Neural progenitor cell (in vitro differentiated cells): ENCODE results near the gene SIAH2. TPM values are rescaled to one million over a fixed set of nuclear protein-coding genes. Genes with fewer than 3 reads are reported as not detected.

ENCODE experiments used
- DNase-seq: peaks from one replicate; pipeline ENCODE4 v3.0.0-alpha.2; 2016; ENCODE audit warnings: low spot score
- H2AFZ ChIP-seq: fragments of 200-600 bp; sonication (generic); replicated peaks from 2 replicates; pipeline ENCODE4 v1.6.1; 2016; ENCODE audit warnings: antibody characterized with exemption
- H3F3A ChIP-seq: fragments of 200-600 bp; sonication (generic); 2 replicates; pipeline ENCODE4 v1.6.1; 2016; ENCODE audit warnings: antibody characterized with exemption, low read depth
- H3K27ac ChIP-seq: fragments of 200-600 bp; sonication (generic); 2 replicates; pipeline ENCODE4 v1.5.1; 2016; ENCODE audit warnings: mild to moderate bottlenecking
- H3K27me3 ChIP-seq: fragments of 200-600 bp; sonication (generic); 2 replicates; pipeline ENCODE4 v1.6.1; 2016; ENCODE audit warnings: mild to moderate bottlenecking, moderate library complexity
- H3K36me3 ChIP-seq: fragments of 200-600 bp; sonication (generic); 2 replicates; pipeline ENCODE4 v1.5.1; 2016
- H3K4me1 ChIP-seq: fragments of 200-600 bp; sonication (generic); 2 replicates; pipeline ENCODE4 v1.6.1; 2016; ENCODE audit warnings: mixed run types
- H3K4me2 ChIP-seq: fragments of 200-600 bp; sonication (generic); 2 replicates; pipeline ENCODE4 v1.6.1; 2016
- H3K4me3 ChIP-seq: fragments of 200-600 bp; sonication (generic); 2 replicates; pipeline ENCODE4 v1.5.1; 2016
- H3K79me2 ChIP-seq: fragments of 200-600 bp; sonication (generic); 2 replicates; pipeline ENCODE4 v1.6.1; 2016; ENCODE audit warnings: low read depth
- H3K9ac ChIP-seq: fragments of 200-600 bp; sonication (generic); 2 replicates; pipeline ENCODE4 v1.6.1; 2016
- H3K9me3 ChIP-seq: fragments of 200-600 bp; sonication (generic); 2 replicates; pipeline ENCODE4 v1.5.1; 2016; ENCODE audit warnings: low read depth
- H4K20me1 ChIP-seq: fragments of 200-600 bp; sonication (generic); 2 replicates; pipeline ENCODE4 v1.6.1; 2016; ENCODE audit warnings: low read depth
- H3K27ac Mint-ChIP-seq: 3 replicates; pipeline ENCODE4 v1.8.0; 2021; ENCODE audit warnings: mixed read lengths
- H3K27me3 Mint-ChIP-seq: 2 replicates; pipeline ENCODE4 v1.8.0; 2022; ENCODE audit warnings: low read depth, mild to moderate bottlenecking, inconsistent platforms, moderate library complexity, mixed read lengths; ENCODE audit not compliant: insufficient read depth
- H3K36me3 Mint-ChIP-seq: 3 replicates; pipeline ENCODE4 v1.8.0; 2021; ENCODE audit warnings: mixed read lengths
- H3K4me1 Mint-ChIP-seq: 3 replicates; pipeline ENCODE4 v1.8.0; 2021; ENCODE audit warnings: mixed read lengths
- H3K4me3 Mint-ChIP-seq: 3 replicates; pipeline ENCODE4 v1.8.0; 2021; ENCODE audit warnings: mild to moderate bottlenecking, moderate library complexity, mixed read lengths
- H3K9me3 Mint-ChIP-seq: 3 replicates; pipeline ENCODE4 v1.8.0; 2020; ENCODE audit warnings: mixed read lengths
- CTCF ChIP-seq: fragments of 200-600 bp; sonication (generic); IDR thresholded peaks from 2 replicates; pipeline ENCODE4 v1.5.1; 2017; ENCODE audit warnings: antibody characterized with exemption, mild to moderate bottlenecking
- EZH2 ChIP-seq: fragments of 200-600 bp; sonication (generic); IDR thresholded peaks from 2 replicates; pipeline ENCODE4 v1.6.1; 2017; ENCODE audit warnings: antibody characterized with exemption, mild to moderate bottlenecking, moderate library complexity
- EZH2phosphoT487 ChIP-seq: fragments of 200-600 bp; sonication (generic); IDR thresholded peaks from 2 replicates; pipeline ENCODE4 v1.6.1; 2017; ENCODE audit warnings: antibody characterized with exemption
- total RNA-seq: library from RNA; depleted of rRNA; stranded (reverse); fragments of >200 nt; gene quantifications from 2 replicates; pipeline ENCODE4 v1.2.3, GENCODE V29; 2015; ENCODE audit warnings: low replicate concordance

Gene SIAH2
- total RNA-seq, 1 donor from 2014 or later = 14.6 TPM

- Histone ChIP-seq H3K27me3 (no peaks in the 10 kb centered on the region), H3K36me3 (no peaks in the 10 kb centered on the region), H3K4me2 (no peak overlapping the region), H3K79me2 (no peaks in the 10 kb centered on the region), H3K4me1 (peaks cover 11% of the 10 kb centered on the region), H3K9ac (no peak overlapping the region), H3K27ac (no peak overlapping the region), H2AFZ (no peak overlapping the region), H4K20me1 (peaks cover 3% of the 10 kb centered on the region), H3K4me3 (no peak overlapping the region), H3F3A (no peaks in the 10 kb centered on the region), H3K9me3 (no peaks in the 10 kb centered on the region)
- Mint-ChIP-seq H3K36me3 (no peaks in the 10 kb centered on the region), H3K4me1 (peaks cover 24% of the 10 kb centered on the region), H3K27me3 (no peaks in the 10 kb centered on the region), H3K9me3 (no peaks in the 10 kb centered on the region), H3K27ac (no peak overlapping the region), H3K4me3 (no peak overlapping the region)
- TF ChIP-seq CTCF = no peak
- no peak for TF ChIP-seq EZH2phosphoT487
- no peak for TF ChIP-seq EZH2
- no peak for DNase-seq
Measured at GRCh38 chr3:150747886-150748683, 14.9 kb downstream of the SIAH2 start.

GRCh38 chr3:150746791-150747590, 16.0 kb downstream of the SIAH2 start:
- no peak overlapping the region for H3K4me3 ChIP-seq
- Mint-ChIP-seq H3K9me3 (no peaks in the 10 kb centered on the region), H3K4me1 (peaks cover 24% of the 10 kb centered on the region), H3K4me3 (no peak overlapping the region), H3K27ac (no peak overlapping the region), H3K36me3 (peaks cover 4% of the 10 kb centered on the region), H3K27me3 (no peaks in the 10 kb centered on the region)
- no peaks in the 10 kb centered on the region for H3F3A ChIP-seq
- no peaks in the 10 kb centered on the region for H3K36me3 ChIP-seq
- no peaks in the 10 kb centered on the region for H3K27me3 ChIP-seq
- H3K4me2 ChIP-seq = no peak overlapping the region
- TF ChIP-seq EZH2phosphoT487 = no peak
- no peak for TF ChIP-seq CTCF
- no peak for TF ChIP-seq EZH2
- no peak for DNase-seq
- H3K4me1 ChIP-seq = peaks cover 11% of the 10 kb centered on the region
- no peak overlapping the region for H3K9ac ChIP-seq
- no peak overlapping the region for H2AFZ ChIP-seq
- peaks cover 3% of the 10 kb centered on the region for H4K20me1 ChIP-seq
- no peaks in the 10 kb centered on the region for H3K79me2 ChIP-seq
- no peaks in the 10 kb centered on the region for H3K9me3 ChIP-seq
- H3K27ac ChIP-seq = no peak overlapping the region

GRCh38 chr3:150745832-150746231, 17.1 kb downstream of the SIAH2 start:
- H3K36me3 Mint-ChIP-seq = peaks cover 4% of the 10 kb centered on the region
- no peak overlapping the region for H3K4me3 Mint-ChIP-seq
- peaks cover 3% of the 10 kb centered on the region for H4K20me1 ChIP-seq
- H3K9me3 Mint-ChIP-seq = no peaks in the 10 kb centered on the region
- no peak overlapping the region for H3K9ac ChIP-seq
- no peak overlapping the region for H3K4me3 ChIP-seq
- TF ChIP-seq EZH2 (no peak), CTCF (no peak), EZH2phosphoT487 (no peak)
- peaks cover 21% of the 10 kb centered on the region for H3K4me1 Mint-ChIP-seq
- H3K27me3 ChIP-seq = no peaks in the 10 kb centered on the region
- H3K27ac Mint-ChIP-seq = no peak overlapping the region
- no peaks in the 10 kb centered on the region for H3K36me3 ChIP-seq
- no peaks in the 10 kb centered on the region for H3K27me3 Mint-ChIP-seq
- H3K4me1 ChIP-seq = peaks cover 11% of the 10 kb centered on the region
- no peaks in the 10 kb centered on the region for H3K79me2 ChIP-seq
- no peak overlapping the region for H2AFZ ChIP-seq
- no peaks in the 10 kb centered on the region for H3K9me3 ChIP-seq
- no peak overlapping the region for H3K4me2 ChIP-seq
- no peaks in the 10 kb centered on the region for H3F3A ChIP-seq
- no peak for DNase-seq
- H3K27ac ChIP-seq = no peak overlapping the region
